ENCODE data around the gene CEBPE.
"Not testable (repeated sequence)": the region's sequence is repeated elsewhere in the genome, so short reads cannot be mapped to it uniquely, and the experiment has no call there.

The CEBPE gene

DNA sequence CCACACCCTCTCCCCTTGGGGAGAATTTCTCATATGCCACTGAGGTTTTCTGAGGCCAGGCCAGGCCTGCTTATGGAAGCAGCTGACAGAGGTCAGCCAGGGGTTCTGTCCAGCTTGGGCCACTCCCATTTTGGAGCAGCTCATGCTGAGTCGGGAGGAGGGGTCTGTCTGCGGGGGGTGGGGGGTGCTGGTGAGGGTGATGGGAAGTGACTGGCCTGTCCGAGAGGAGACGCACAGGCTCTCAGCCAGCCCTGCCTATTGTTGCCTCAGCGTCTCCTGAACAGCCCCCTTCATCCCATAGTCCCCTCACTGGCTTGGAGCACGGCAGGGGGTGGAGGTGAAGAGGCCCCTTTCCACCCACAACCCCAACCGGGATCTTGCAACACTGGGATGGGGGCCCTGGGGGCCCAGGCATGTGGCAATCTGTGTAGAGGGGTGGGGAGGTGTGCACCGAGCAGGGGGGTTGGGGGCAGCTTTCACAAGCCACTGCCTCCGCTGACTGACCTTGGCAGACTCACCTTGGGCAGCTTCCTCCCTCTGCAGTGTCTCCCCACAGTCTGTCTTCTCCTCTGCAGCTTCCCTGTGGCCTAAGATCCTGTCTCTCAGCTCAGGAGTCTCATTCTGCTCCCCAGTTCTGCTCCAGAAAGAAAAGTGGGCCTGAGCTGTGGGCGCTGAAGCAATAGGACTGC lies 5.5 kb downstream of the CEBPE start:
- in situ Hi-C loops (cut with HindIII; ENCODE audit: low pct_unique_long_range_greater_than_20kb, low sequenced_read_pairs): no loop called here
- TF ChIP-seq JUND (IDR thresholded peaks at IDR 0.05; ENCODE audit: low read depth): no peak
- no peak for DNase-seq (ENCODE audit: low read depth in 1 of 2, low spot score in 1 of 2)

DNA sequence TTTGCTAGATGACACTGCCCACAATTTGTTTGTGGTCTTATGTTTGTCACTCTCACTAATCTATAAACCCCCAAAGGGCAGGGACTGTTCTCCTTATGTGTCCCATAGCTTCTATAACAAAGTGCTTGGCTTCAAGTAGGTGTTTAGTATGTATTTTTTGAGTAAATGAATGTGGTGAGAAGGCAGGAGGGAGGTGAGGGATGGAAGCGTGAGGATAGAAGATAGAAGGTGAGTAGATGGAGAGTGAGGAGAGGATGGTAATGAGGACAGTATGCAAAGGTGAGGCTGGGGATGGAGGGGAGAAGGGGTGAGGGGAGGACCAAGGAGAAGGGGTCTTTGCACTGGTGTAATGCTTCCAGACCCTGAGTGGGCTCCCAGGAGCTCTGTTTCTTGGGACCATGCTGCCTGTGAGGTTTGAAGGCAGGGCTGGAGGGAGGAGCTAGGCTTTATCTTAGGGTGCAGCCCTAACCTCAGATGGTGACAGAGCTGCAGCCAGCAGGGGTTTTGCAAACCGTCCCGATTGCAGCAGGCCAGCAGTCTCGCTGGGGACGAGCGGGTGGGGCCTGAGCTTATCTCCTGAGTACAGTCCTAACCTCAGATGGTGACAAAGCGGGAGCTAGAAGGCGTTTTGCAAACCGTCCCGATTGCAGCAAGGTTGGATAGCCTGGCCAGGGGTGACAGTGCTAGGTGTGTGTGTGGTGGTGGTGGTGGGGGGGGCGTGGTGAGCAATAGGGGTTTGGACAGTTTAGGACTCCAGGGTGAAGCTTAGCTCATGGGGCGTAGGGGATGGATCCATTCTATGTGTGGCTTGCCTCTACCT lies 6.5 kb downstream of the CEBPE start:
- no peak for TF ChIP-seq JUND (IDR thresholded peaks at IDR 0.05; ENCODE audit: low read depth)
- DNase-seq (ENCODE audit: low read depth in 1 of 2, low spot score in 1 of 2): no peak
- in situ Hi-C loops (cut with HindIII; ENCODE audit: low pct_unique_long_range_greater_than_20kb, low sequenced_read_pairs): no loop called here

DNA sequence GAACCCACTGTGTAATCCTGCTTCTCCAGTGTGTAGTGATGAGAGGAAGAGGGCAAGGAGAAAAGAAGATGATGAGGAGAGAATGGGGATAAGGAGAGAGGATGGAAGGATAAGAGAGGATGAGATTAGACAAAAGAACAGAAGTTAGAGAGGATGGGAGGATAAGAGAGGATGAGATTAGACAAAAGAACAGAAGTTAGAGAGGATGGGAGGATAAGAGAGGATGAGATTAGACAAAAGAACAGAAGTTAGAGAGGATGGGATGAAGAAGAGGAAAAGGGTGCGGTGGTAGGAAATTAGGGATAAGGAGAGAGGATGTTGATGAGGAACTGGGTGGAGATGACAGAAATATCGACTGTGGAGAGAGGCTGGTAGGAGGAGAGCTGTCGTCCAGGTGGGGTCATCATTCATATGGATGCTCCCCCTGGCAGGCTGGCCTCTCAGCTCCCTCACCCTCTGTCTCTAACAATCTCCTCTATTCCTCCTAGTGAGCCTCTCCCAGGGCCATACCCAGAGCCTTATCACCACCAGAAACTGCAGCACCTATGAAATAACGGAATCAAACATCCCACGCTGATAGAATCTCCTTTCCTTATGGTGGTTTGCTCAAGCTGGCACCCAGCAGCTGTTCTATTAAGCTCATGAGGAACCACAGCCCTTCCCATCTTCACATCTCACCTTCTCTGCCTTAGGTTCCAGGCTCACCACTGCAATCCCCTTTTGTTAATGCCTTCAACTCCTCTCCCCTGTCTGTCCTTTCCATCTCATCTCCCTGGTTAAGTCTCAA lies 8.3 kb downstream of the CEBPE start:
- DNase-seq (ENCODE audit: low read depth in 1 of 2, low spot score in 1 of 2): no peak
- in situ Hi-C loops (cut with HindIII; ENCODE audit: low pct_unique_long_range_greater_than_20kb, low sequenced_read_pairs): no loop called here
- no peak for TF ChIP-seq JUND (IDR thresholded peaks at IDR 0.05; ENCODE audit: low read depth)

DNA sequence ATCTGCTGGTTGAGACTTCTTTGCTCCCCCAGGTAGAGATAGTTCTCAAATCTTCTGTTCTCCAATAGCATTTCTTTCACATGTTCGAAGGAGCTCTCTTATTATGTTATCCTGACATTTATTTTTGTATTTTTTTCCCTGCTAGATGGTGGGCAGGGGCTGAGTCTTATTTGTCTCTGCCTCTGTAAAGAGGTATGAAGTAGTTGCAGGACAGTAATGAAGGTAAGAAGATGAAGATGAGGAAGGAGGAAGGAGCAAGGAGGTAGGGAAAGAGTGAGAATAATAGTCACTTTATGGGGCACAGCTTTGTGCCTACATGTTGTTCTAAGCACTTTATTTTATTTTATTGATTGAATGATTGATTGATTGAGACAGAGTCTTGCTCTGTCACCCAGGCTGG lies 9.3 kb downstream of the CEBPE start:
- in situ Hi-C loops (cut with HindIII; ENCODE audit: low pct_unique_long_range_greater_than_20kb, low sequenced_read_pairs): no loop called here
- no peak for TF ChIP-seq JUND (IDR thresholded peaks at IDR 0.05; ENCODE audit: low read depth)
- no peak for DNase-seq (ENCODE audit: low read depth in 1 of 2, low spot score in 1 of 2)

DNA sequence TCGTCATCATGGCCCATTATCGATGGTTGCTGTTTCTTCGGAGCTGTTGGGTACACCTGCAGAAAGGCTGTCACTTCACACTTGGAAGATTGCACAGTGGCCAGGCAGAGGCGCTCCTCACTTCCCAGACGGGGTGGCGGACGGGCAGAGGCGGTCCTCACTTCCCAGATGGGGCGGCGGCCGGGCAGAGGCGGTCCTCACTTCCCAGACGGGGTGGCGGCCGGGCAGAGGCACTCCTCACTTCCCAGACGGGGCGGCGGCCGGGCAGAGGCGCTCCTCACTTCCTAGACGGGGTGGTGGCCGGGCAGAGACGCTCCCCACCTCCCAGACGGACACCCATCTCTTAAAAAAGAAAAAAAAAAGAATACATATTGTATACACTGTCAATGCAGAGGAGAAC lies 10.9 kb downstream of the CEBPE start:
- in situ Hi-C loops (cut with HindIII; ENCODE audit: low pct_unique_long_range_greater_than_20kb, low sequenced_read_pairs); DNase-seq (ENCODE audit: low read depth in 1 of 2, low spot score in 1 of 2): not testable (repeated sequence)

- DNase-seq (ENCODE audit: low read depth in 1 of 2, low spot score in 1 of 2): not testable (repeated sequence)
These were observed 11.4 kb downstream of the CEBPE start for GRCh38 chr14:23107620-23108019.

GRCh38 chr14:23106747-23107045 lies 12.4 kb downstream of the CEBPE start:
- no peak for DNase-seq (ENCODE audit: low read depth in 1 of 2, low spot score in 1 of 2)
- in situ Hi-C loops (cut with HindIII; ENCODE audit: low pct_unique_long_range_greater_than_20kb, low sequenced_read_pairs): no loop called here
- no peak for TF ChIP-seq JUND (IDR thresholded peaks at IDR 0.05; ENCODE audit: low read depth)

More at GRCh38 chr14:23107620-23108019, 11.4 kb downstream of the CEBPE start:
- in situ Hi-C loops (cut with HindIII; ENCODE audit: low pct_unique_long_range_greater_than_20kb, low sequenced_read_pairs): not testable (repeated sequence)

- in situ Hi-C loops (cut with HindIII; ENCODE audit: low pct_unique_long_range_greater_than_20kb, low sequenced_read_pairs): no loop called here
- no peak for DNase-seq (ENCODE audit: low read depth in 1 of 2, low spot score in 1 of 2)
- TF ChIP-seq JUND (IDR thresholded peaks at IDR 0.05; ENCODE audit: low read depth): no peak
These were observed 13.7 kb downstream of the CEBPE start for GRCh38 chr14:23105348-23105824.

DNA sequence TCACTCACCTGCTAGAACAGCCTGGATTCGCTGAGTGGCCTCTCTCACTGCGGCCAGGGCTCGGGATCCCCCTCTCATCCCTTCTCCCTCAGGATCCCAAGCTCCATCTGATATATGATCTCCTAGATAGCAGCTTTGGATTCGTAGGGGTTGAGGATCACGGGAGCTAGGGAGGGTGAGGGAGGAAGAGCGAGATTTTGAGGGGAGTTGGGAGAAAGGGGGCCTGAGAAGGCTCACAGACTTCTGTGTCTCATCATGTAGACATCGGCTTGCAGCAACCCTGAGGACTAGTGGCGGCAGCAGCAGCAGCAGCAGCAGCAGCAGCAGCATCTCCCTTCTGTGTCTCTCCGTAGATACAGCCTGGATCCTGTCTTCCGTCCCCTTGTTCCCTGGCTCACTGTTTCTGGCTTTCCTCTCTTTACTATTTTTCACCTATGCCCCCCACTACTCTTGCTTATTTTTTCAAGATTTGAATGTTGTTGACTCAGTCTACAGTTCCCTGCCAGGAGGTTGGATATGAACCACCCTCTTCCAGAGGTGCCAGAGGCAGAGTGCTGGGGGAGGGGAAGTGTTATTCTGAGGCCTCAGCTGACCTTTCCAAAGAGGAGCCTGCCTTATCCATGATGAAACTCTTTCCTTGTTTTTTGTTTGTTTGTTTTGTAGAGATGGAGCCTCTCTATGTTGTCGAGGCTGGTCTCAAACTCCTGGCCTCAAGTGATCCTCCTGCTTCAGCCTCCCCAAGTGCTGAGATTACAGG lies 14.3 kb downstream of the CEBPE start, which contains the start of gene CIROP:
CIROP (minus strand) TSS at position 399 of the 757 bp plus-strand sequence; CDS start at position 330, 69 bp downstream.
- TF ChIP-seq JUND (IDR thresholded peaks at IDR 0.05; ENCODE audit: low read depth): no peak

DNA sequence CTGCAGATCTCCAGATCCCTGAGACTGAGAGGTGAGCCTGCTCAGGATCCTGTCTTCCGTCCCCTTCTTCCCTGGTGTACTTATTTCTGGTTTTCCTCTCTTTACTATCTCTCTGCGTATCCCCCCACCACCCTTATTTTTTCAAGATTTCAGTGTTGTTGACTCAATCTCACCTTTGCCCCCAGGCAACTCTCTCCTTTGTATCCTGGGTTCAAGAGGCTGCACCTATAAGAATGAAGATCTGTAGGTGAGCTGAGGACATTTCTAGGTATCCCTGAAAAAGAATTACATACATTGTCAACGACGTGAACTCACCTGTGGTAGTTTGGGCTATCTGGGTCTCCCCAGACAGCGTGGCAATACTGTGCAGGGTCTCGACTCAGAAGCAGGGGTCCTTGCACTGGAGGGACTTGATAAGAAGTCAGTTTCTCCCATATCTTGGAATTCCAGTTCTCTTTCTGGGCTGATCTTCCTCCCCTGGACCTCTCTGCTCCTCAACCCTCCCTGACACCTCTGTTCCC lies 14.9 kb downstream of the CEBPE start:
- no peak for DNase-seq (ENCODE audit: low read depth in 1 of 2, low spot score in 1 of 2)
- in situ Hi-C loops (cut with HindIII; ENCODE audit: low pct_unique_long_range_greater_than_20kb, low sequenced_read_pairs): no loop called here
- no peak for TF ChIP-seq JUND (IDR thresholded peaks at IDR 0.05; ENCODE audit: low read depth)

More for the DNA sequence above, 14.3 kb downstream of the CEBPE start, which contains the start of gene CIROP:
- in situ Hi-C loops (cut with HindIII; ENCODE audit: low pct_unique_long_range_greater_than_20kb, low sequenced_read_pairs): no loop called here
- DNase-seq (ENCODE audit: low read depth in 1 of 2, low spot score in 1 of 2): no peak

GRCh38 chr14:23103581-23103980 lies 15.5 kb downstream of the CEBPE start:
- TF ChIP-seq JUND (IDR thresholded peaks at IDR 0.05; ENCODE audit: low read depth): no peak
- in situ Hi-C loops (cut with HindIII; ENCODE audit: low pct_unique_long_range_greater_than_20kb, low sequenced_read_pairs): no loop called here
- DNase-seq (ENCODE audit: low read depth in 1 of 2, low spot score in 1 of 2): no peak

- in situ Hi-C loops (cut with HindIII; ENCODE audit: low pct_unique_long_range_greater_than_20kb, low sequenced_read_pairs): no loop called here
- no peak for DNase-seq (ENCODE audit: low read depth in 1 of 2, low spot score in 1 of 2)
- TF ChIP-seq JUND (IDR thresholded peaks at IDR 0.05; ENCODE audit: low read depth): no peak
These were observed 16.3 kb downstream of the CEBPE start for GRCh38 chr14:23102801-23103200.
